NCI-H2196 treated with DMSO at 0.1 percent for 48 hours (cell line): Measurements from ENCODE around the gene IL36G.
"Not testable (repeated sequence)": the region's sequence is repeated elsewhere in the genome, so short reads cannot be mapped to it uniquely, and the experiment has no call there.

Experiments used
- DNase-seq: peaks from one replicate; lab custom pipeline; 2025; ENCODE audit not compliant: unreplicated experiment; lab: John Stamatoyannopoulos, UW

IL36G gene

DNA sequence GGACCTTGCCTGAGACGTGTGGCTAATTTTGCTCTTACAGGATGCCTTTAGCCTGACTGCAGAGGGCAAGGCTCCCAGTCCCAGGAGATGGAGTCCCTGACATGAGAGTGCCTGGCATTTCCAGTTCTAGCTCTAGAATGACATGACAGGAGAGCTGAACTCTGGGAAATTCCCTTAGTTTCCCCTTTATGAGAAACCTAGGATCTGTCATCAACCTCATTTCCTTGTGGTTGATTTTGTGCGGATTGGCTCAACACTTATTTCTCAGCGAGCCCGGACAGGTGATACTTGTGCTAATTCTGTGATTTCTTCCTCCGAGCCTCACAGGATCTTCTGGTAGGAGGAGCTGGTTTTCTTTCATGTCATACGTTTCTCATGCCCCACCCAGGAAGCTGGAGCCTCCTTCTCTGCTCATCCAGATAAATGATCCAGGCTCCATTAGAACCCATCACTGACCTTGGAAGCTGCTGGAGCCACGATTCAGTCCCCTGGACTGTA lies at the start of gene IL36G:
TSS of gene IL36G (plus strand) at position 448 of the 498 bp plus-strand sequence. CDS start 633 bp downstream, outside the sequence.
- no peak for DNase-seq

DNA sequence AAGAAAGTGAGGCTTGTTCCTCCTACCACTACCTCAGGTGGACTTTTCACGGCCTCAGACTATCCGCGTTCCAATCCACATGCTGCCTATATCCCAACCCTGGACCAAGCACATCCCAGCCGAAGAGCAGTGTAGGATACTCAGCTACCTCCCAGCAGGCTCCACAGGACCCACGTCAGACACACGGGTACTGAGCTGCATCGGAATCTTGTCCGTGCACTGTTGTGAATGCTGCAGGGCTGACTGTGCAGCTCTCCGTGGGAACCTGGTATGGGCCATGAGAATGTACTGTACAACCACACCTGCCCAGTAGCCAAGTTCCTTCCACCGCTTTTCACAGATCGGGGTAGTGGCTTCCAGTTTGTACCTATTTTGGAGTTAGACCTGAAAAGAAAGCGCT lies 44.5 kb upstream of the IL36G start:
- DNase-seq = no peak

DNA sequence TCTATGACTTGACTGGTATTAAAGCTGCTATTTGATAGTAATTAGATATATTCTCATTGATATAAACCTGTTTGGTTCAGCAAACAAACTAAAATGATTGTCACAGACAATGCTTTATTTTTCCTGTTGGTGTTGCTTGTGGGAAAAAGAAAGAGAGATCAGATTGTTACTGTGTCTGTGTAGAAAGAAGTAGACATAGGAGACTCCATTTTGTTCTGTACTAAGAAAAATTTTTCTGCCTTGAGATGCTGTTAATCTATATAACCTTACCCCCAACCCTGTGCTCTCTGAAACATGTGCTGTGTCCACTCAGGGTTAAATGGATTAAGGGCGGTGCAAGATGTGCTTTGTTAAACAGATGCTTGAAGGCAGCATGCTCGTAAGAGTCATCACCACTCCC lies 43.7 kb upstream of the IL36G start:
- DNase-seq = not testable (repeated sequence)

DNA sequence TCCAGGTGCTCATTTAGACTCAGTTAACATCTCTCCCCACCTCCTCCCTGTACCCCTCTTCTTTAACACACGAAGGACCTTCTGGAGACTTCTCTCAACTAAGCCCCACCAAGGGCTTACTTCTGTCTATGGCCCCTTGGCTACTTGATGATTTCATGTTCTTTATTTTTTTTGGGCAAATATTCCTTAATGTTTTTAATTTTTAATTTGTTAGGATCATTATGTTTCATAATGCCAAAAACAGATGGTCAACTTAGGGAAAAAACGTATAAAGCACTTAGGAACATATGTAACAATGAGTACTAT lies 40.9 kb upstream of the IL36G start:
- no peak for DNase-seq

DNA sequence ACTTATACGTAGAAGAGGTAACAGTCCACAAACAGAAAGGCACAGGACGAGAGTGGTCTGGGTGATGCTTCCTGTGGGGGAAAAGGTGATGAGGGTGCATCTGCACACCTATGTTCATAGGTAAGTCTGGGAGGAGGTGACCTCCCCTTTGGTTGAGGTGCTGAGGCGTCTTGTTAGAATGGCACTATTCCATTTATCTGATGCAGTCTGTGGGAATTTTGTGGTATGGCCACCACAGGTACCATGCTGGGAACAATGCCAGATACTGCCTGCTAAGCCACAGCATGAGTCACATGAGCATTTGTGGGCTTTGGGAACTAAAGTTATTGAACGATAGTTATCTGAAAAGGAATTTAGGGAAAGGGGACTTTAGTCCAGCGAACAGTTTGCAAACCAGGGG lies 38.9 kb upstream of the IL36G start:
- no peak for DNase-seq

DNA sequence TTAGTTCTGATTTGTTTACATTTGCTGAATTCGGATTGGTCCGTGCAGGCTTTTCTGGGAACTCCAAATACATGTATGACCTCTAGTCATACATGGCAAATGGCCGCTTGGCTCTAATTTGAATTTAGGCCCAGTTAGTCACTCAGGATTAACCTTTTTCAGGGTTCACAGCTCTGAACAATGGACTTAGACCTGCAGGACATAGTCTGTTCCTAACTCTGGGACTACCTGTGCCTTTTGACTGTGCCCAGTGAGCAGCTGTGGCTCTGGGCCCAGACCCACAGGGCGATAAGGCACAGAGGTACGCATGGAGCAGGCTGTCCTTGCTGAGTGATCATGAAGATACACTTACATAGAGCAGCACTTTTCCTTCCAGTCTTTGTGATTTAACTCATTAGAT lies 38.4 kb upstream of the IL36G start:
- no peak for DNase-seq

DNA sequence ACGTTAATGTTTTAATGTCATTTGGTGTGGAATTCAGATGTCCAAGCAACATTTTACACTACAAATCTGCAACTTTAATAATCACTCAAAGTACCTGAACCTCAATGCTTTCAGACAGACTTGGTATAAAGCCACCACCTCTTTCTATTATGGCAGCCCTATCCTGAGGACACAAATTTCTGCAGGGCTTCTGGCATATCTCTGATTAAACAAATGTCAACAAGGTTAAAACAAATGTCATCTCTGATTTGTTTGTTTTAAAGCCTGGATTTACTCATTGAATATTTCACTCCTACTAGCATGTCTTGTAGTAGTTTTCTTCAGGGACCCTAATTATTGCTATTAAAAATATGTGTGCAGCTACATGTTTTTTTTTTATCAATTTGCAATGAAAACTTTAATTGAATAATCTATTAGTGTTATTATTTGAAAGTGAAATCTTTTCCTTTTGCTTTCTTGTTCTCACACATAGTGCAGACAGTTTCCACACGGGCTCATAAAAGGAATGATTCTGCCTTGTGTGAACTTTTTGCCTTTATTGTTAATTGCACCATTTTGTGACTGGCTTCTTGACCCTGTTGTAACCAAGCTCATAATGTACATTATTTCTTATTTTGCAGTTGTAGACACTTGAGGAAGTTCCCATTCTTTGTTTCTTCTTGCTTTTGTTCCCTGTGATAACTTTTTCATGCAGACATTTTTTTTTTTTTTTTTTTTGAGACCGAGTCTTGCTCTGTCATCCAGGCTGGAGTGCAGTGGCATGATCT lies 36.8 kb upstream of the IL36G start:
- DNase-seq = no peak

DNA sequence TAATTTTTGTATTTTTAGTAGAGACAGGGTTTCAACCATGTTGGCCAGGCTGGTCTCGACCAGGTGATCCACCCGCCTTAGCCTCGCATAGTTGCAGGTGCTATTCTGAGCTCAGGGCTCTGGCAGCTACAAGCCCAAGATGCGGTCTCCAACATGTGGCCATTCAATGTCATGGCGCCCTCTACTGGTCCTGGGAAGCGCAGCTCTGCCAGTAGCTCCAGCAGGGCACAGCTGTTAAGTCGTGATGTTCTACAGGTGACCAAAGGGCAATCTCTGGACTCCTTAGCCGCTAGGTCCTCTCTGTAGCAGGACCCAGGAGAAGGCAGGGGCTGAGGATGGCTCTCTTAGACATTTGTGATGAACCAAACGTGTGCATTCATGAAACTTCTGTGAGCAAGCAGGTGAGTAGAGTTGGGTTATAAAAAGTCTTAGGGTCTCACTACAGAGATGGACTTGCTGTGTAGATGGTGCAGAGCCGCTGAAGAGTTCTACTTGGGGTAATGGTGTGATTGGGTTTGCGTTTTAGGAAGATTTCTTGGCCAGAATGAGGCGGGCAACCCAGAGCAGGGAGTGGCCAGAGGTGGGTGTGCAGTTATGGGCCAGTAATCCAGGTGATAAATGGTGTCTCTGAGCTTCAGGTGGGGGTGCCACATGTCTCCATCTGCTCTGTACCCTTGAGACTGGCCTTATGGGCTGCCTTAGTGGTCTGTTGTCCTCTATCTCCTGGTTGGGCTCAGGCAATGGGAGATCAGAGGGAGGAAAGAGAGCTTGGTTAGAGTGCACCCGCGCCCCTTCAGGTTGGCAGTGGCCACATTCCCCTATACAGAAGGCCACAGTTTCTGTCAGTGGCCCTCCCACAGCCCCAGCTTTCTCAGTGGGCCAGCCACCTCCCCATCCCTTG lies 35.8 kb upstream of the IL36G start:
- DNase-seq = peak; percentile 51

DNA sequence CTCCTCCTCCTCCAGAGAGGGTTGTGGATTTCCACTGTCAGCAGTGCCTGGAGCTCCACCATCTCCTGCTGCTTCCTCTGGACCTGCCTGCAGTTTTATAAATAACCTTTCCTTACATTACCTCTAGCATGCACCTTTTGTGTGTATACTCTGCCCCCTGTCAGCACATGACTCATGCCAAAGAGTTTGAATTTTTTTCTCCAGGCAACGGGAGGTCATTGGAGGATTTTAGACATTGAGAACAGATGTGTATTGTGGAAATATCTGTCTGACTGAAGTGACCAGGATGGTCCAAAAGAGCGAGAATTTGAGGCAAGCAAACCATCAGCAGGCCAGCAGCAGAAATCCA lies 35.2 kb upstream of the IL36G start:
- DNase-seq = no peak

DNA sequence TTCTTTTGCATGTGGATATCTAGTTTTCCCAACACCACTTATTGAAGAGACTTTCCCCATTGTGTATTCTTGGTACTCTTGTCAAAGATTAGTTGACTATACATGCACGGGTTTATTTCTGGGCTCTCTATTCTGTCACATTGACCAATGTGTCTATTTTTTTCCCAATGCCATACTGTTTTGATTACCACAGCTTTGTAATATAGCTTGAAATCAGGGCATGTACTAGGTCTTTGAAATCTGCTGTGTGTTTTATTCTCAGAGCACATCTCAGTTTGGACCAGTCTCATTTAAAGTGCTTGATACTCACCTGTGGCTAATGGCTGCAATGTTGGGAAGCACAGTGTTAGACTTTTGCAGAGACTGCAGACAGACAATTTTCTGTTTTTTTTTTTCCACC lies 32.8 kb upstream of the IL36G start:
- DNase-seq = no peak

DNA sequence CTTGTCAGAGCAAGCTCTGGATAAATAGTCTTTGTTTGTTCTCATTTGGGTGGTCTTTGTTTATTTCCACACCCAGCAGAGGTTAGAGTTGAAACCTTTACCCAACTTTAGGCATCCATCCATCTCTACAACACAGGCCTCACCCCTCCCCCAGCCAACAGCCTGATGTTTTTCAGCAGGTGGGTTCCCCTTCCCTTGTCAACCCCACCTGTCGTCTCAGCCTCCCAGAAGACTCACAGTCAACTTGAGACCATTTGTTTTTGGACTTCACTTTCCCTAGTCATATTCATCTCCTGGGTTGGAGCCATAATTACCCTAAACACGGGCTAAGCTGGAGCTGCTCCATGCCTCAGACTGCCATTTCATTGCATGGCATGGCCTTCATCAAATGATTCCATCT lies 31.7 kb upstream of the IL36G start:
- no peak for DNase-seq

DNA sequence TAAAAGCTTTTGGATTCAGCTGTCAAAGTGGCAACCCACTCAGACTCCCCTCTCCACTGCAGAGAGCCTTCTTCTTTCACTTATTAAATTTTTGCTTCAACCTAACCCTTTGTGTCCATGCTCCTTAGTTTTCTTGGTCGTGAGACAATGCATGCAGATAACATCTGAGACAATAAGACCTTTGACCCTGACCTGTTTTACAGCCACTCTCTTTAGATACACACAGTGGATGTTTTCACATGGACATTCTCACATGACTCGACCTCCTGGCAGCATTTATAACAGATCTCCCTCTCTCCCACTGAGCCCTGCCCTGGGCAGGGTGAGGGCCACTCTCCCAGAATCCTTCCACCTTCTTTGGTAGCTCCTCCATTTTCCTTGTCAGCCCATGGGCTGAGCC lies 30.4 kb upstream of the IL36G start:
- no peak for DNase-seq

DNA sequence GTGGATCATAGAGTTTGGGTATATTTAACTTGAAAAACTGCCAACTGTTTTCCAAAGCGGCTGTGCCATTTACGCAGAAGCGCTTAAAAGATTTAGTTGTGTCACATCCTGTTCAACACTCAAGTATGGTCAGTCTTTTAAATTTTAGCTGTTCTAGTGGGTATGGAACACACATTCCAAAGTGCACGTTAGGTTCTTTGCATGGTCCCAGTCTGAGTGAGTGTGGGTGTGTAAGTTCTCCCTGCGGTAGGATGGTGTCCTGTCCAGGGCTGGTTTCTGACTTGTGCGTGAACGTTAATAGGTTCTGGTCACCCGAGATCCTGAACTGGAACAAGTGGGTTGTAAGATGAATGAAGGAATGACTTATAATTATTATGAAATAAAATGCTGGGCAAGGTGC lies 28.4 kb upstream of the IL36G start:
- DNase-seq = no peak

DNA sequence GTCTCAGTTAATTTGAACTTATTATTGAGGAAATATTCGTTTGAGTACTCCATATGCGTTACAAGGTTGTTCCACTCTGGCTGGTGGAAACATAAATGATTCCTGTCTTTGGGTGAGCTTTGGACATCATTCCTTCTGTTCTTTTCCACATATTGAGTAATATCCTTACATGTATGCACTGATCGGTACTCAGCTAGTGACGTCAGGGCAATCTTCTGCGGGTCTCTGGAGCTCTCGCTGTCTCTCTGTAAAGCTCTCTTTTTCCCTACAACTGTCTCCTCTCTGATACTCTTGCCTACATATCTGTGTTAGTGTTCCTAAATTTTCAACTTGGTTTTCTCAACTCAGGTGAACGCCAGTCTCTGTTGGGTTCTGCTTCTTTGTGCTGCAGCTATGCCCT lies 23.4 kb upstream of the IL36G start:
- no peak for DNase-seq

DNA sequence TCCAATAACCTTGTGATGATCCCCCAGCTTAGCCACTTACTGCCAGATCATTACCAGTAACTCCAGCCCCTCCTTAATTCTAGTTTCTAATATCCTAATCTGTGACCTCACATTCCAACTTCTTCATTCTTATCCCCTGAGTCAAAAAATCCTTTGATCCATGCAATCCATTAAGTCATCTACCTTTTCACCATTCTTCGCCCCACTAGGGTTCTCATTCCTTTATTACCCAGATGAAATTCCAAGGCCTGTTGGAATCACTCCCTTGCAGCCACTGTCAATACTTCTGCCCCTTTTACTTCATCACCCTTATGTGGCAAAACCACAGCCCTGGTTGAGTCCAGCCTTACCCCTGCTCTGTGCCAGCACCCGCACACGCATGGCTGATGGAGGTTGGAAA lies 20.3 kb upstream of the IL36G start:
- DNase-seq = no peak

DNA sequence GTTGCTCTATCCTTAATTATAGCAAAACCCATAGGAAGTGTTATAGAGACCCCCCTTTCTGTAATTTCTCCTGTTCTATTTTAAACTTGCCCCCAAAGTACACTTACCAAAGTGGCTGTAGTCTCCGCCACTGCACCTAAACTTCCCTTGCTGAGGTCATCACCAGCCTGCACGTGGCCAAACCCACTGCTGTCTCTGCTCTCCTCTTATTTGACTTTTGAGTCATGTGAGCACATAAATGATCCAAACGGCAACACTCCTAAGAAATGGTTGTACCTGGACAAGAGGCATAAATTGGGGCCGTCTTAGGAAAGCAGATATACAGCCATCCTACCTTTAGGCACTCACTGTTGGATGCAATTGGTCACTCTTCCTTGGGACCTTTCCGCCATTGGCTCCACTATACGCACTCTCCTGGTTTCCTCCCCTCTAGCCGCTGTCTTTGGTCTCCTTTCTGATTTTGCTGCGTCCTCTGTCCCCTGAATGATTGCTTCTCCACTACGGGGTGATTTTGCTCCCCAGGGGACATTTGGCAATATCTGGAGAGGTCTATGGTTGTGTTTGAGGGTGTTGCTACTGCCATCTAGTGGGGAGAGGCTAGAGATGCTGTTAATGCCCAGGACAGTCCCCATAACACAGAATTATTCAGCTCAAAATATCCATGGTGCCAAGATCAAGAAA lies 19.2 kb upstream of the IL36G start:
- DNase-seq = peak; percentile 26

DNA sequence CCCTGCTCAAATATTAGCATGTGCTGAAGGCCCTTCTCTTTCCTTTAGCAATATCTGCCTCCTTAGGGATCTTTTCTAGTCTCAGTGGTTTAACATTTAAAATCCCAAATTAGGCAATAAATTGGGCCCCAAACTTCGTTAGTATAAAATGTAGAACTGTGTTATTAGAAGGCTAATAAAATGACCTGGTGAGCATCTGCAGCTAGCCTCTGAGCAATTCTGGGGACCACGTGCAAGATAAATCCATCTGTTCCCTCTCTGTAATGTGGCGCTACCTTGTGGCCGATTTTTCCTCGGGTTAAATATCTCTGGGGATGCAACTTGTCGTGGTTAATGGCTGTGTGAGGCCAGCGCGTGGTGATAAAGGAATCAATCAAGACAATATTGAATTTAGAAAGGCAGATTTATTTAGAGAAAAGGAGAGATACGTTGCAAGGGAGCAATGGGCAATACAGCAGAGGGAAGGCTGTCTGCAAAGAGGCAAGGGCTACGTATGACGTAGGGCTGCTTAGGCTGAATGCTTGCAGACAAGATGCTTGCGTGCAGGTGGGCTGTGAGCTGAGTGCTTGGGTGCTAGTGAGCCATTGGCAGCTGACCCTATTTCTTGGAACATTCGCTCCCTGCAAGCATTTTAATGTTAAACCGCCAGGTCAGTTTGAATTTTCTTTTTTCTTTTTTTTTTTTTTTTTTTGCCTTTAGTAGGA lies 18.5 kb upstream of the IL36G start:
- no peak for DNase-seq

DNA sequence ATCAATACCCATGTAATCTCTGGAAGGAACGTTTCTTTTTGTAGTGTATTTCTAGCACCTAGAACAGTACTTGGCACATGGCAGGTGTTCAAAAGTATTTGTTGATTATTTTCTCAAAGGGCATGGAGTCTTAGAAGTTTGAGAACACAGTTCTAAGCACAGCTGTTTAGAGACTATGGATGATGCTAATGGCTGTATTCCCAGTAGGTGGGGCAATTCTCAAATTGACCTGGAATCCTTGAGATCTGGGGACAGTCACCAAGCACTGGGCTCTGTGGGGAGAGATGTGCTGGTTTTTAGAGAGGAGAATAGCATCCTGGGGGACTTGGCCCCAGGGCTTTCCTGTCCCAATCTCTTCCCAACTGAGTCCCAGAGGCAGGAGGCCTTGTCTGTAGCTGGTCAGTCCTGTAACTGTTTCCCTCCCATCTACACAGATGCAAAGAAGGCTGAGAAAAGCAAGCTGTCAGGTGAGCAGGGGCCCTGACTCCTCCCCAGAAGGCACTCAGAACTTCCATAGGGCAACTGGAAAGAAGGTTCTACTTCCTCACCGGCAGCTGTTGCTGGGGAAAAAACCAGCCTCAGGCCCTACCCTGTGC lies 17.5 kb upstream of the IL36G start:
- DNase-seq = no peak

DNA sequence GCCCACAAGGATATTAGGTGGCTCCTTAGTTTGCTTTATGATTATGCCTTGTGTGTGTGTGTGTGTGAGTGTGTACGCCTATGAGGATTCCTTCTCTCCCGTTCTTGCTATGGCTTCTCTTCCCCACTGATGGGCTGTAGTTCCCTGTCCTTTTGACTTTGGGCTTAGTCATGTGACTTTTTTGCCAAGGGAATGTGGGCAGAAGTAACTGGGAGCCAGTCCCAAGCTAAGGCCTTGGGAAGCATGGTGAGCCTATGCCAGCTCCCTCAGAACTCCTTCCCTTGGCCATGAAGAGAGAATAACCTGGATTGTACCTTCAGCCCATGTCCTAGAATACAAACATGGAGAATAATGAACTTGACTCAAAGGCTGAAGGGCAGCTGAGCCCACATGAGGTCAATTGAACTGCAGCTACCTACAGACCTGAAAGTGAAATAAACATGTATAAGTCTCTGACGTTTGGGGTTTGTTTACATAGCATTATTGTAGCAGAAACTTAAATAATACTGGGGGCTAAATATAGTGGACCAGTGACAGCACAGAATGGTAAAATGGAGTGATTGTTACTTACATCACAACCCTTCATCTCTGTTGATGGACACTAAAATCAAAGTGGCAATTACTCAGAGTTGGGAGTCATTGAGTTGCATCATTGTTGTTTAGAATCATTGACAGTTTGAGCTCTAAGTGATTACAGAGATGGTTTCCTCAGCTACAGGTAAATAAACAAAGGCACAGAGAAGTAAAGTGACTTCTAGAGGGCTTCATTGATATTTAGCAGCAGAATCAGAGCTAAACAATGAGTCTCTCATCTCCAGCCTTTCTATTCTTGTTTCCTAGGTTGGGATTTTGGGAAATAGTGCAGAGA lies 15.3 kb upstream of the IL36G start:
- DNase-seq = no peak

DNA sequence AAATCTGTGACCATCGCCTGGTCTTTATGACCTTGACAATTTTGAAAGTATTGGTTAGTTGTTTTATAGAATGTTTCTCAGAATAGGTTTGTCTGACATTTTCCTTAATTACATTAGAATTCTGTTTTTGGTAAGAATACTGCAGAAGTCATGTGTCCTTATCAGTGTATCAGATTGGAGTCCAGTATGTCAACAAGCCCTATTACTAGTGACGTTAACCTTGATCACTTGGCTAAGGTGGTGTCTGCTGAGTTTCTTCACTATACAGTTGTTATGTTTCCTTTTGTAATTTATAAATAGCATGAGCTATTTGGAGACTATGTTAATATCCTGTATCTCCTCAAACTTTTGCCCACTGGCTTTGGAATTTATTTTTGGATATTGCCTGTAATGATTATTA lies 10.8 kb upstream of the IL36G start:
- no peak for DNase-seq
